NB4 (cell line): ENCODE measurements around the gene AFF1.

ENCODE experiments used
- CTCF ChIP-seq: IDR thresholded peaks from one replicate; pipeline ENCODE4 v1.5.1; 2012; ENCODE audit warnings: low read depth, low read length
- MYC ChIP-seq: IDR thresholded peaks from 2 replicates; pipeline ENCODE4 v1.6.1; 2011; ENCODE audit warnings: low read depth, low read length
- POLR2A ChIP-seq: IDR thresholded peaks from 2 replicates; pipeline ENCODE4 v1.6.1; 2011; ENCODE audit warnings: mild to moderate bottlenecking; ENCODE audit not compliant: insufficient read length; ENCODE audit errors: extremely low read depth

- no peak for TF ChIP-seq CTCF
- no peak for TF ChIP-seq MYC
- TF ChIP-seq POLR2A = no peak
Observed at GRCh38 chr4:86977621-86978184, 42.9 kb downstream of the AFF1 start.
